DMS114 treated with DMSO at 0.1 percent for 48 hours (cell line): ENCODE data around the gene BORCS5.
A peak's percentile ranks its signal among the peaks of the same experiment; 100 is the strongest.

Experiments
- DNase-seq: peaks from one replicate; lab custom pipeline; 2025; ENCODE audit not compliant: unreplicated experiment; lab: John Stamatoyannopoulos, UW

The BORCS5 gene

GRCh38 chr12:12353276-12353675, 3.6 kb upstream of the BORCS5 start:
- no peak for DNase-seq

- DNase-seq = no peak
Measured at GRCh38 chr12:12353807-12354206, 3.1 kb upstream of the BORCS5 start.

- DNase-seq = no peak
Measured at GRCh38 chr12:12356467-12356895, 397 bp upstream of the BORCS5 start.

GRCh38 chr12:12357719-12358461, 1.0 kb downstream of the BORCS5 start:
- DNase-seq = no peak

- DNase-seq = no peak
Measured at GRCh38 chr12:12358528-12358927, 1.6 kb downstream of the BORCS5 start.

GRCh38 chr12:12364787-12365445, 8.0 kb downstream of the BORCS5 start:
- no peak for DNase-seq

- no peak for DNase-seq
Measured at GRCh38 chr12:12365446-12365802, 8.5 kb downstream of the BORCS5 start.

GRCh38 chr12:12365931-12366431, 9.1 kb downstream of the BORCS5 start:
- no peak for DNase-seq

GRCh38 chr12:12366701-12367481, 10.0 kb downstream of the BORCS5 start:
- no peak for DNase-seq

GRCh38 chr12:12367482-12367998, 10.7 kb downstream of the BORCS5 start:
- no peak for DNase-seq

- no peak for DNase-seq
Measured at GRCh38 chr12:12372946-12373722, 16.3 kb downstream of the BORCS5 start.

- peak; percentile 83 for DNase-seq
Measured at GRCh38 chr12:12376646-12377448, 20.0 kb downstream of the BORCS5 start.

- no peak for DNase-seq
Measured at GRCh38 chr12:12378616-12379015, 21.7 kb downstream of the BORCS5 start.

- no peak for DNase-seq
Measured at GRCh38 chr12:12379831-12380730, 23.2 kb downstream of the BORCS5 start.

GRCh38 chr12:12380949-12381593, 24.2 kb downstream of the BORCS5 start:
- DNase-seq = no peak

GRCh38 chr12:12381982-12382381, 25.1 kb downstream of the BORCS5 start:
- DNase-seq = no peak

GRCh38 chr12:12384571-12385340, 27.9 kb downstream of the BORCS5 start:
- DNase-seq = no peak

- DNase-seq = no peak
Measured at GRCh38 chr12:12387501-12387900, 30.6 kb downstream of the BORCS5 start.
